DMS153 treated with DMSO at 0.1 percent for 48 hours (cell line): ENCODE results near the gene ZNF419.
A peak's percentile ranks its signal among the peaks of the same experiment; 100 is the strongest.

Experiments
- DNase-seq: peaks from one replicate; lab custom pipeline; 2025; ENCODE audit not compliant: unreplicated experiment; lab: John Stamatoyannopoulos, UW

The ZNF419 gene

GRCh38 chr19:57527136-57527881 is 39.8 kb downstream of the ZNF419 start, which contains the start of gene ZNF549:
Gene ZNF549, plus strand, starts transcription at chr19:57527356. Its CDS starts 218 bp downstream, at chr19:57527574.
- peak; percentile 58 for DNase-seq

DNA sequence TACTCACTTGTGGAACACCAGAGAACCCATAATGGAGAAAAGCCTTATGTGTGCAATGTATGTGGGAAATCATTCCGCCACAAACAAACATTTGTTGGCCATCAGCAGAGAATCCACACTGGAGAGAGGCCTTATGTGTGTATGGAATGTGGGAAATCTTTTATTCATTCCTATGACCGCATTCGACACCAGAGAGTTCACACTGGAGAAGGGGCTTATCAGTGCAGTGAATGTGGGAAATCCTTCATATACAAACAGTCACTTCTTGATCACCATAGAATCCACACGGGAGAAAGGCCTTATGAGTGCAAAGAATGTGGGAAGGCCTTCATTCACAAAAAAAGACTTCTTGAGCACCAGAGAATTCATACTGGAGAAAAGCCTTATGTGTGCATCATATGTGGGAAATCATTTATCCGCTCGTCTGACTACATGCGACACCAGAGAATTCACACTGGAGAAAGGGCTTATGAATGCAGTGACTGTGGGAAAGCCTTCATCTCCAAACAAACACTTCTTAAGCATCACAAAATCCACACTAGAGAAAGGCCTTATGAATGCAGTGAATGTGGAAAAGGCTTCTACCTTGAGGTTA is 50.5 kb downstream of the ZNF419 start:
- DNase-seq: no peak
